Ovary (tissue), 9 donors: Measurements from ENCODE around the gene AKR1D1. TPM values are rescaled to one million over a fixed set of nuclear protein-coding genes. Genes with fewer than 3 reads are reported as not detected.
"Not testable (repeated sequence)": the region's sequence is repeated elsewhere in the genome, so short reads cannot be mapped to it uniquely, and the experiment has no call there.

Experiments used
- DNase-seq, 5 donors: peaks; one replicate each; pipeline ENCODE4 v3.0.0-alpha.2; 2019 to 2020
- H3K27ac ChIP-seq, 2 donors: fragments of 200-600 bp; one replicate each; pipeline versions ENCODE4 v1.5.1 to v1.8.0; 2019 to 2022
- H3K27me3 ChIP-seq: fragments of 200-600 bp; one replicate; pipeline ENCODE4 v1.8.0; 2022
- H3K36me3 ChIP-seq: fragments of 200-600 bp; sonication (generic); one replicate; pipeline ENCODE4 v1.5.1; 2019
- H3K4me1 ChIP-seq: one replicate; pipeline ENCODE4 v1.8.1; 2013; ENCODE audit warnings: mild to moderate bottlenecking, moderate library complexity; ENCODE audit not compliant: insufficient read depth
- H3K4me3 ChIP-seq: fragments of 200-600 bp; sonication (generic); one replicate; pipeline ENCODE4 v1.5.1; 2017
- H3K9me3 ChIP-seq, 2 donors: fragments of 200-600 bp in 1 of 2; sonication (generic) in 1 of 2; one replicate each; pipeline versions ENCODE4 v1.5.1 to v1.8.1; 2013 to 2019; ENCODE audit warnings: mild to moderate bottlenecking in 1 of 2, moderate library complexity in 1 of 2
- EP300 ChIP-seq: sonication (generic); formaldehyde crosslinking; IDR thresholded peaks from one replicate; pipeline ENCODE4 v1.6.1; 2017; ENCODE audit warnings: antibody characterized with exemption
- POLR2A ChIP-seq: fragments of 450-650 bp; IDR thresholded peaks from one replicate; pipeline ENCODE4 v1.6.1; 2017; ENCODE audit warnings: antibody characterized with exemption, mild to moderate bottlenecking, moderate library complexity
- WGBS, 3 donors: extraction: QIAGEN DNeasy Blood & Tissue Kit in 1 of 3; methylation state at CpG; one replicate each; pipeline versions ENCODE4 v1.1.5 to v1.1.7; 2013 to 2017; 5-methylcytosine and 5-hydroxymethylcytosine counted together
- intact Hi-C, 4 donors: fragments of 100-400 bp; cut with DNase I; formaldehyde crosslinking; loops; one replicate each; pipeline versions ENCODE4 v1.11.0 to v1.15.1; 2022 to 2023
- polyA plus RNA-seq, 2 donors: library from polyadenylated mRNA; stranded (reverse); fragments of 200-250 nt in 1 of 2; fragments of 350-450 nt in 1 of 2; fragmentation: Illumina TruSeq in 1 of 2; extraction: RNeasy Lipid Tissue Mini Kit (QIAGEN cat#74804) in 1 of 2; gene quantifications; one replicate each; pipeline ENCODE4 v1.2.3, GENCODE V29; 2013 to 2014
- total RNA-seq, 7 donors: library from RNA; depleted of rRNA in 2 of 7; stranded (reverse); fragments of >200 nt in 2 of 7; fragmentation: NEBNext Ultra II Directional in 3 of 7; extraction: Animal tissue kit (Norgen Biotek cat#: 25700) in 3 of 7; gene quantifications; one replicate each; pipeline versions ENCODE4 v1.1.0 to v1.2.4, GENCODE V29; 2016 to 2023
- TF ChIP-seq, protein P1 (sequence below), 3 donors: fragments of 450-650 bp in 2 of 3; fragments of 200-600 bp in 1 of 3; IDR thresholded peaks; one replicate each; pipeline versions ENCODE4 v1.5.1 to v1.8.0; 2016 to 2022; ENCODE audit warnings: antibody characterized with exemption in 3 of 3, mild to moderate bottlenecking in 1 of 3
- donor health status: DM: no; HTN: no; CAD: no; lungs with moderate emphysema.
- donor health status: DM: no; HTN: no; CAD: no.
- donor health status: Bipolar disorder and iron deficiency.
- donor health status: DM: yes; HTN: yes; CAD: no.
- donor health status: DM: no; HTN: no; CAD: no.
- donor health status: DM: yes; HTN: yes; CAD: no.

AKR1D1 gene
- total and polyA plus RNA-seq, 9 donors = not detected

DNA sequence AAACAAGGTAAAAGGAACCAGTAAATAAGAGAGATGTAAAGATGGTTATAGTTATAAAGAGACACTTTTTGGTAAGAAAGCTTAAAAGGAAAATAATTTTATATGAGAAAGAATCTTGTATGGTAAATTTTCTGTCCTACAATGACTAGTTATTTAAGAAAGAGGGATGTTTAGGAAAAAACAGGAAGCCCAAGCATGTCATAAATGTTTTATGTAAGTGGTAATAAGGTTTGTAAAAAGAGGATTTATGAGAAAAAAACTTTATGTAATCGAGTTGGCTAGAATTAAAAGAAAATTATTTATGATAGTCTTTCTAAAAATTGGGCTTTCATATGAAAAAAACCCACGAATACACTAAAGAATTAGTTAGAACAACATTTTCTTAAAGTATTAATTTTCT, 40.1 kb upstream of the AKR1D1 start:
- no peaks in the 10 kb centered on the region for H3K27me3 ChIP-seq
- H3K4me1 ChIP-seq = no peaks in the 10 kb centered on the region
- no peaks in the 10 kb centered on the region for H3K36me3 ChIP-seq
- no peak for TF ChIP-seq POLR2A
- TF ChIP-seq, protein P1, sequence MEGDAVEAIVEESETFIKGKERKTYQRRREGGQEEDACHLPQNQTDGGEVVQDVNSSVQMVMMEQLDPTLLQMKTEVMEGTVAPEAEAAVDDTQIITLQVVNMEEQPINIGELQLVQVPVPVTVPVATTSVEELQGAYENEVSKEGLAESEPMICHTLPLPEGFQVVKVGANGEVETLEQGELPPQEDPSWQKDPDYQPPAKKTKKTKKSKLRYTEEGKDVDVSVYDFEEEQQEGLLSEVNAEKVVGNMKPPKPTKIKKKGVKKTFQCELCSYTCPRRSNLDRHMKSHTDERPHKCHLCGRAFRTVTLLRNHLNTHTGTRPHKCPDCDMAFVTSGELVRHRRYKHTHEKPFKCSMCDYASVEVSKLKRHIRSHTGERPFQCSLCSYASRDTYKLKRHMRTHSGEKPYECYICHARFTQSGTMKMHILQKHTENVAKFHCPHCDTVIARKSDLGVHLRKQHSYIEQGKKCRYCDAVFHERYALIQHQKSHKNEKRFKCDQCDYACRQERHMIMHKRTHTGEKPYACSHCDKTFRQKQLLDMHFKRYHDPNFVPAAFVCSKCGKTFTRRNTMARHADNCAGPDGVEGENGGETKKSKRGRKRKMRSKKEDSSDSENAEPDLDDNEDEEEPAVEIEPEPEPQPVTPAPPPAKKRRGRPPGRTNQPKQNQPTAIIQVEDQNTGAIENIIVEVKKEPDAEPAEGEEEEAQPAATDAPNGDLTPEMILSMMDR (IDR thresholded peaks at IDR 0.05) = no peak
- no peak for TF ChIP-seq EP300
- DNase-seq = no peak
- 69 to 71% (median 69%) methylated on average over 2 of the region's 2 CpGs for WGBS, 3 donors
- H3K27ac ChIP-seq = no peak overlapping the region
- intact Hi-C loops = loop anchor here in 1 of 4 donors (5.0 kb wide), 1 partner anchor 409 kb away; no protein-coding TSS in a partner anchor
- no peaks in the 10 kb centered on the region for H3K9me3 ChIP-seq
- H3K4me3 ChIP-seq = no peak overlapping the region

DNA sequence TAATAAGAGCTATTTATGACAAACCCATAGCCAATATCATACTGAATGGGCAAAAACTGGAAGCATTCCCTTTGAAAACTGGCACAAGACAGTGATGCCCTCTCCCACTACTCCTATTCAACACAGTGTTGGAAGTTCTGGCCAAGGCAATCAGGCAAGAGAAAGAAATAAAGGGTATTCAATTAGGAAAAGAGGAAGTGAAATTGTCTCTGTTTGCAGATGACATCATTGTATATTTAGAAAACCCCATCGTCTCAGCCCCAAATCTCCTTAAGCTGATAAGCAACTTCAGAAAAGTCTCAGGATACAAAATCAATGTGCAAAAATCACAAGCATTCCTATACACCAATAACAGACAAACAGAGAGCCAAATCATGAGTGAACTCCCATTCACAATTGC, 36.2 kb upstream of the AKR1D1 start:
- H3K27me3 ChIP-seq, H3K4me3 ChIP-seq, intact Hi-C loops, H3K36me3 ChIP-seq, DNase-seq, H3K4me1 ChIP-seq, H3K27ac ChIP-seq, H3K9me3 ChIP-seq: not testable (repeated sequence)
- WGBS, 3 donors = 48 to 85% (median 74%) methylated on average over 1 of the region's 1 CpG

DNA sequence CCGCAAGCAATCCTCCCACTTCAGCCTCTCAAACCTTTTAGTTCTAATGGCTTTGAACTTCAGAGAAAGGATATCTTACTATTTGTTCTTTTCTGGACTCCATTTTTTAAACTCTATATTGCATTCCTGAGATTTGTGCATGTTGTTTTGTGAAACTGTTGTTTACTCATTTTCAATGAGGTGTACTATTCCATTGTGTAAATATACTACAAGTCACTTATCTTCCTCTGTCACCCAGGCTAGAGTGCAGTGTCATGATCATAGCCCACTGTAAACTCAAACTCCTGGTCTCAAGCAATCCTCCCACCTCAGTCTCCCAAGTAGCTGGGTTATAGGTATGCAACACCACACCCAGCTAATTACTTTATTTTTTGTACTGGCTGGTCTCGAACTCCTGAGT, 31.4 kb upstream of the AKR1D1 start:
- Histone ChIP-seq H3K27me3 (no peaks in the 10 kb centered on the region), H3K9me3 (no peaks in the 10 kb centered on the region), H3K4me1 (no peaks in the 10 kb centered on the region), H3K36me3 (no peaks in the 10 kb centered on the region), H3K4me3 (no peak overlapping the region), H3K27ac (no peak overlapping the region)
- 86 to 93% (median 87%) methylated on average over 2 of the region's 2 CpGs for whole genome bisulfite sequencing, 3 donors
- intact Hi-C loops = no loop called here
- no peak for TF ChIP-seq POLR2A
- TF ChIP-seq, protein P1 (IDR thresholded peaks at IDR 0.05) = no peak
- TF ChIP-seq EP300 = no peak
- DNase-seq = no peak

DNA sequence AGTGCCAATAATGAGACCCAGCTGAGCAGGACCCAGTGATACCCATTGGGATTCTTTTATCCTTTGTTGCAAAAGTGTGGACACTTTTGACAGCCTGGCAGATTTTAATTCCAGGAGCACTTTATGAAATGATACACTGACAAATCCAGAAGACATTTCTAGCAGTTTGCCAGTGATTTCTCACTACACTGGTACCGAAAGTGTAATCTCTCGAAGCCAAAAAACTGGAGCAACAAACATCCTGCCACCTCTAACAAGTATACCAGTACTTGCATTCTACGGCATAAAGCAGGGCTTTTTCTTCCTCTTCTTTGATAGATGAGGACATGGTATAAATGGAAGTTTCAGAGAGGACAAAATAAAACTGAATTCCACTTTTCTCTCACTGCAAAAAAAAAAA, 28.4 kb upstream of the AKR1D1 start:
- no peaks in the 10 kb centered on the region for H3K4me1 ChIP-seq
- DNase-seq = no peak
- no peak overlapping the region for H3K27ac ChIP-seq
- H3K9me3 ChIP-seq = no peaks in the 10 kb centered on the region
- 86 to 94% (median 90%) methylated on average over 3 of the region's 3 CpGs for WGBS, 3 donors
- no peaks in the 10 kb centered on the region for H3K27me3 ChIP-seq
- no peak overlapping the region for H3K4me3 ChIP-seq
- H3K36me3 ChIP-seq = no peaks in the 10 kb centered on the region
- TF ChIP-seq, protein P1 (IDR thresholded peaks at IDR 0.05) = no peak
- TF ChIP-seq POLR2A (no peak), EP300 (no peak)
- intact Hi-C loops = no loop called here

DNA sequence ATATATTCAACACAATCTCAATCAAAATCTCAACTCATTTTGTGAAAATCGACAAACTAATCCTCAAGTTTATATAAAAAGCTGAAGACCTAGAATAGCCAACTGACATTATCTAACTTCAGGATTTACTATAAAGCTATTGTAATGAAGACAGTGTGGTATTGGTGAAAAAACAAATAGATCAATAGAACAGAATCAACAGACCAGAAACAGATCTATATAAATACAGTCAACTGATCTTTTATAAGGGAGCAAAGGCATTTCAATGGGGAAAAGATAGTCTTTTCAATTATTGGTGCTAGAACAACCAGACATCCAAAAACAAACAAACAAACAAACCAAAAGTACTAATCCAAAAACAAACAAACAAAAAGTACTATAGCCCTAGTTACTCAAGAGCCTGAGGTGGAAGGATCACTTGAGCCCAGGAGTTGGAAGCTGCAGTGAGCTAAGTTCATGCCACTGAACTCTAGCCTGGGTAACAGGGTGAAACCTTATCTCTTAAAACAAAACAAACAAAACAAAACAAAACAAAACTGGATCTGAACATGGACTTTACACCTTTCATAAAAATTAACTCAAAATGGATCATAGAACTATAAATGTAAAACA, 26.6 kb upstream of the AKR1D1 start:
- TF ChIP-seq, protein P1 (IDR thresholded peaks at IDR 0.05) = no peak
- TF ChIP-seq POLR2A (no peak), EP300 (no peak)
- H3K27ac ChIP-seq = no peak overlapping the region
- WGBS, 3 donors = 89 to 95% (median 94%) methylated on average over 1 of the region's 1 CpG
- DNase-seq = no peak
- H3K4me3 ChIP-seq = no peak overlapping the region
- no peaks in the 10 kb centered on the region for H3K9me3 ChIP-seq
- H3K4me1 ChIP-seq = no peaks in the 10 kb centered on the region
- H3K36me3 ChIP-seq = no peaks in the 10 kb centered on the region
- H3K27me3 ChIP-seq = no peaks in the 10 kb centered on the region
- intact Hi-C loops = no loop called here

DNA sequence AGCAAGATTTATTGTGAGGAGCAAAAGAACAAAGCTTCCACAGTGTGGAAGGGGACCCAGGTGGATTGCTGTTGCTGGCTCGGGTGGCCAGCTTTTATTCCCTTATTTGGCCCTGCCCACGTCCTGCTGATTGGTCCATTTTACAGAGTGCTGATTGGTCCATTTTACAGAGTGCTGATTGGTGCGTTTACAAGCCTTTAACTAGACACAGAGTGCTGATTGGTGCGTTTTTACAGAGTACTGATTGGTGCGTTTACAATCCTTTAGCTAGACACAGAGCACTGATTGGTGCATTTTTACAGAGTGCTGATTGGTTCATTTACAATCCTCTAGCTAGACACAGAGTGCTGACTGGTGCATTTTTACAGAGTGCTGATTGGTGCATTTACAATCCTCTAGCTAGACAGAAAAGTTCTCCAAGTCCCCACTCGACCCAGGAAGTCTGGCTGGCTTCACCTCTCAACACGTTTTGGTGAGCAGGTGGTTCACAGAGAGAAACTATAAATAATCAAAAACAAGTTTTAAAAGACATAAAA, 24.5 kb upstream of the AKR1D1 start:
- intact Hi-C loops, H3K27me3 ChIP-seq: not testable (repeated sequence)
- 83 to 88% (median 88%) methylated on average over 7 of the region's 7 CpGs for WGBS, 3 donors

More for the DNA sequence above, 24.5 kb upstream of the AKR1D1 start:
- DNase-seq, H3K4me3 ChIP-seq, H3K27ac ChIP-seq, H3K9me3 ChIP-seq, H3K36me3 ChIP-seq, H3K4me1 ChIP-seq: not testable (repeated sequence)
